K562 (cell line): ENCODE data around the gene NUDT22. TPM values are rescaled to one million over a fixed set of nuclear protein-coding genes. Genes with fewer than 3 reads are reported as not detected.

ENCODE experiments used
- BHLHE40 ChIP-seq: IDR thresholded peaks from 2 replicates; pipeline ENCODE4 v1.6.1; 2011; ENCODE audit warnings: low read length, improper control_type of control experiment
- ELK1 ChIP-seq: sonication (generic); formaldehyde crosslinking; IDR thresholded peaks from 2 replicates; pipeline ENCODE4 v1.8.1; 2022; ENCODE audit warnings: missing genetic modification reagents
- ERF ChIP-seq: fragments of 450-650 bp; formaldehyde crosslinking; IDR thresholded peaks from 2 replicates; pipeline ENCODE4 v1.4.0; 2020; ENCODE audit warnings: mild to moderate bottlenecking, mixed read lengths
- FOXA3 ChIP-seq, 2 experiments: fragments of 450-650 bp in 1 of 2; sonication (generic) in 1 of 2; formaldehyde crosslinking; IDR thresholded peaks in 1 of 2; conservative IDR thresholded peaks in 1 of 2; 2 replicates each; pipeline versions ENCODE4 v1.4.0 to v1.8.0; 2020 to 2022; ENCODE audit warnings: mild to moderate bottlenecking in 2 of 2, missing genetic modification reagents in 1 of 2
- FOXK1 ChIP-seq: sonication (generic); formaldehyde crosslinking; IDR thresholded peaks from 2 replicates; pipeline ENCODE4 v1.8.0; 2022; ENCODE audit warnings: missing genetic modification reagents, mild to moderate bottlenecking, borderline replicate concordance
- GABPA ChIP-seq: fragments of 200-800 bp; sonication (Bioruptor generic); conservative IDR thresholded peaks from 2 replicates; pipeline ENCODE4 v1.6.1; 2016; ENCODE audit warnings: low read depth, missing genetic modification characterization, missing compliant biosample characterization
- GABPB1 ChIP-seq: sonication (generic); formaldehyde crosslinking; IDR thresholded peaks from 2 replicates; pipeline ENCODE4 v1.8.0; 2022; ENCODE audit warnings: mild to moderate bottlenecking, missing genetic modification reagents
- GTF2B ChIP-seq: IDR thresholded peaks from 2 replicates; pipeline ENCODE4 v1.6.1; 2011; ENCODE audit not compliant: insufficient read length; ENCODE audit errors: extremely low read depth
- HCFC1 ChIP-seq: IDR thresholded peaks from 2 replicates; pipeline ENCODE4 v1.6.1; 2012; ENCODE audit warnings: low read depth, low read length, improper control_type of control experiment
- HDAC1 ChIP-seq, 2 experiments: fragments of 450-650 bp; IDR thresholded peaks; 2 replicates each; pipeline ENCODE4 v1.6.1; 2016 to 2017; ENCODE audit warnings: inconsistent platforms in 1 of 2, mild to moderate bottlenecking in 1 of 2, moderate library complexity in 1 of 2
- JUND ChIP-seq, 2 experiments: IDR thresholded peaks; 2 replicates in 1 of 2; 3 replicates in 1 of 2; pipeline ENCODE4 v1.6.1; 2011; ENCODE audit warnings: borderline replicate concordance in 2 of 2, low read depth in 2 of 2, low read length in 2 of 2, improper control_type of control experiment in 1 of 2, missing biosample characterization in 1 of 2, missing genetic modification characterization in 1 of 2, missing genetic modification reagents in 1 of 2
- KAT2B ChIP-seq: IDR thresholded peaks from one replicate; pipeline ENCODE4 v1.6.1; 2012; ENCODE audit warnings: low read depth, mild to moderate bottlenecking, control low read depth, inconsistent platforms, low read length, moderate library complexity
- MTA1 ChIP-seq: fragments of 450-650 bp; IDR thresholded peaks from 2 replicates; pipeline ENCODE4 v1.6.1; 2017; ENCODE audit warnings: borderline replicate concordance
- MXI1 ChIP-seq: IDR thresholded peaks from 2 replicates; pipeline ENCODE4 v1.6.1; 2011; ENCODE audit warnings: low read depth, mild to moderate bottlenecking, improper control_type of control experiment, low read length
- PATZ1 ChIP-seq: fragments of 250-450 bp; sonication (Bioruptor Pico); IDR thresholded peaks from 2 replicates; pipeline ENCODE4 v1.5.0; 2020; ENCODE audit warnings: mild to moderate bottlenecking, borderline replicate concordance
- PKNOX1 ChIP-seq: fragments of 450-650 bp; IDR thresholded peaks from 2 replicates; pipeline ENCODE4 v1.6.1; 2016
- POLR2B ChIP-seq: fragments of 450-650 bp; IDR thresholded peaks from 2 replicates; pipeline ENCODE4 v1.6.1; 2018; ENCODE audit warnings: low read depth; ENCODE audit not compliant: partially characterized antibody
- RBFOX2 ChIP-seq: fragments of 200-400 bp; formaldehyde crosslinking; IDR thresholded peaks from 2 replicates; pipeline ENCODE4 v1.6.1; 2017; ENCODE audit warnings: low read depth, mild to moderate bottlenecking, low read length, moderate library complexity
- RNF2 ChIP-seq: sonication (generic); IDR thresholded peaks from 2 replicates; pipeline ENCODE4 v1.6.1; 2016
- SOX6 ChIP-seq: fragments of 450-650 bp; IDR thresholded peaks from 2 replicates; pipeline ENCODE4 v1.6.1; 2014; ENCODE audit warnings: mild to moderate bottlenecking
- TCF7 ChIP-seq: sonication (generic); IDR thresholded peaks from 2 replicates; pipeline ENCODE4 v1.6.1; 2016; ENCODE audit warnings: antibody characterized with exemption, borderline replicate concordance
- TFAM ChIP-seq: fragments of 250-450 bp; sonication (Bioruptor Pico); conservative IDR thresholded peaks from 2 replicates; pipeline ENCODE4 v1.5.0; 2021; ENCODE audit warnings: mild to moderate bottlenecking, moderate library complexity
- ZNF717 ChIP-seq: fragments of 250-450 bp; sonication (Bioruptor Pico); IDR thresholded peaks from 2 replicates; pipeline ENCODE4 v1.5.0; 2021
- polyA plus RNA-seq, 8 experiments: library from polyadenylated mRNA; depleted of rRNA in 4 of 8; stranded (reverse) in 5 of 8; unstranded in 3 of 8; fragments of >200 nt; fragmentation: Nextera tagmentation in 2 of 8; fragmentation: Illumina TruSeq in 1 of 8; extraction: Ambion mirVana in 2 of 8; extraction: Trizol in 1 of 8; gene quantifications; 2 replicates each; pipeline versions ENCODE4 v1.2.1 to v1.2.3, GENCODE V29; 2011 to 2014; ENCODE audit warnings: inconsistent platforms in 1 of 8, missing spikeins in 1 of 8
- total RNA-seq, 7 experiments: library from RNA; depleted of rRNA in 6 of 7; stranded (reverse); fragments of >200 nt in 6 of 7; fragmentation: Illumina TruSeq in 2 of 7; extraction: Trizol in 2 of 7; gene quantifications; 2 replicates each; pipeline versions ENCODE4 v1.2.1 to v1.2.3, GENCODE V29; 2011 to 2021; ENCODE audit warnings: low replicate concordance in 1 of 7

The NUDT22 gene
- total and polyA plus RNA-seq, 9 of the 15 experiments (the other 6 are each of a cell fraction or from before 2014, with no cell fraction given), result 6.3 to 92.6 (median 37.4) TPM

DNA sequence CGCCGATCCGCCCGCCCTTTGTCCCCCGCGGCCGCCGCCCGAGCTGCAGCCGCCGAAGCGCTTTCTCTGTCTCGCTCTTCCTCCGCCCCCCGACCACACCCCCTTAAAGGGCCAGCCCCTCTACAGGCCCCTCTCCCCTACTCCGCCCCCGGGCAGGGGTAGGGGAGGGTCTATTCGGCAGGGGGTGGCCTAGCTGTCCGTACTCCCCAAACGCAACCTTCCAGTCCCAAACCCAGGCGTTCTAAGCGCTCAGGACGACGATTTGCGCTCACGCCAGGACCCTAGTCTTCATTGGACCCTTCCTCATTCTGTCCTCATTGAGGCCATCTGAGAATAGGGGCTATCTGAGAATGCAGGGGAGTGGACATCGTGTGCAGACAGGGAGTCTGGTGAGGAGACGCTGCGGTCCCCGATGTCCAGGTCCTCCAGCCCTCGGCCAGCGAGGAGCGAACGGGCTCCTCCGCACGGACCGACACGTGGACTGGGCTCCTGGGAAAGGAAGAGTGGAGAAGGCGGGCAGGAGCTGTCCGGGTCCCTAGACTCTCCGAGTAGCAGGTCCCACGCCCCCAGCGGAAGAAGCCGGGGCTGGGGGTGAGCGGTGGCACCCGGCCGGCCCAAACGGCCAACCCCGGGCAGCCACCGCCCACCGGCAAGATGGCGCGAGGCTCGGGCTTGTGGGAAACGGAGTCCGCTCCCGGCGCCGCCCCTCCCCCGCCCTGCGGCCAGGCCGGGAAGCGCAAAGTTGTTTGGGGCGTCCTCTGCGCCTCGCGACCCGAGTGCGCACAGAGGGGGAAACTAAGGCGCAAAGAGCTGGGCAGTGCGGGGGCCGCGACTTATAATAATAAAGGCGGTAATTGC lies 21.0 kb downstream of the NUDT22 start, which contains the start of gene PPP1R14B (continued):
- TF ChIP-seq KAT2B (no peak), JUND (IDR thresholded peaks at IDR 0.05; ENCODE audit: borderline replicate concordance, low read depth, low read length) (no peak), JUND (tag; IDR thresholded peaks at IDR 0.05; ENCODE audit: borderline replicate concordance, low read depth, low read length) (0 out of 3 replicates have a peak, but pooled peaks have one; percentile 13), GTF2B (no peak), HCFC1 (peak; percentile 95), ZNF717 (CRISPR knock-in tag) (no peak), SOX6 (0 out of 2 replicates have a peak, but pooled peaks have one; percentile 8), RBFOX2 (peak; percentile 92), PKNOX1 (peak; percentile 24; the same call in 1 of the 2 replicates), POLR2B (peak; percentile 77), FOXK1 (CRISPR knock-in tag) (peak; percentile 72; the same call in 1 of the 2 replicates), ELK1 (CRISPR knock-in tag) (no peak), GABPB1 (CRISPR knock-in tag) (peak; percentile 85), ERF (CRISPR knock-in tag) (peak; percentile 57; the same call in 1 of the 2 replicates), BHLHE40 (0 out of 2 replicates have a peak, but pooled peaks have one; percentile 19), MTA1 (0 out of 2 replicates have a peak, but pooled peaks have one; percentile 23), FOXA3 (CRISPR knock-in tag; conservative IDR thresholded peaks at IDR 0.05 in 1 of 2, IDR thresholded peaks at IDR 0.05 in 1 of 2) (peak in 1 of 2 experiments; percentile 47; a peak in 1 of 4 replicates), MXI1 (peak; percentile 63), TFAM (no peak), RNF2 (peak; percentile 27; the same call in 1 of the 2 replicates), HDAC1 (IDR thresholded peaks at IDR 0.05) (peak in 1 of 2 experiments; percentile 96; a peak in 2 of 4 replicates), GABPA (tag) (peak; percentile 78), PATZ1 (no peak), TCF7 (0 out of 2 replicates have a peak, but pooled peaks have one; percentile 29)
